HEK293T (cell line): ENCODE data around the gene TRIM33.

Source experiments
- BHLHE40 ChIP-seq: fragments of 450-650 bp; IDR thresholded peaks from 2 replicates; pipeline ENCODE4 v1.6.1; 2016; ENCODE audit warnings: mild to moderate bottlenecking, moderate library complexity, borderline replicate concordance
- ELF4 ChIP-seq: fragments of 450-650 bp; IDR thresholded peaks from 2 replicates; pipeline ENCODE4 v1.6.1; 2017; ENCODE audit warnings: antibody characterized with exemption
- FOXA1 ChIP-seq: fragments of 450-650 bp; IDR thresholded peaks from 2 replicates; pipeline ENCODE4 v1.6.1; 2016; ENCODE audit warnings: mild to moderate bottlenecking
- FOXK2 ChIP-seq: fragments of 450-650 bp; IDR thresholded peaks from 2 replicates; pipeline ENCODE4 v1.6.1; 2016; ENCODE audit warnings: mild to moderate bottlenecking
- NFRKB ChIP-seq: fragments of 450-650 bp; IDR thresholded peaks from 2 replicates; pipeline ENCODE4 v1.6.1; 2016; ENCODE audit warnings: mild to moderate bottlenecking, moderate library complexity
- SP1 ChIP-seq: fragments of 450-650 bp; IDR thresholded peaks from 2 replicates; pipeline ENCODE4 v1.6.1; 2017
- ZNF384 ChIP-seq: fragments of 450-650 bp; IDR thresholded peaks from 2 replicates; pipeline ENCODE4 v1.6.1; 2016

DNA sequence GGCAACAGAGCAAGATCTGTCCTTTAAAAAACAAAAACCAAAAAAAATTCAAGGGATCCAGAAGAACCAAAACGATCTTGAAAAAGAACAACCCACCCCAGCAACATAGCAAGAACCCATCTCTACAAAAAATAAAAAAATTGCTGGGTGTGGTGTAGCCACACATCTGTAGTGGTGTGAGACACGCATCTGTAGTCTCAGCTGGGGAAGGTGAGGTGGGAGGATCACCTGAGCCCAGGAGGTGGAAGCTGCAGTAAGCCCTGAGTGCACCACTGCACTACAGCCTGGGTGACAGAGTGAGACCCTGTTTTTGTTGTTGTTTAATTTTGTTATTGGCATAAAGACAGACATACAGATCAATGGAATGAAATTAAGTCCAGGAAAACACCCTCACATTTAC lies 22.3 kb downstream of the TRIM33 start:
- TF ChIP-seq BHLHE40 (no peak), NFRKB (no peak), FOXK2 (no peak), ZNF384 (no peak), ELF4 (no peak), FOXA1 (no peak), SP1 (no peak)
